Endothelial cell of umbilical vein (primary cell): ENCODE measurements around the gene BLNK. TPM values are rescaled to one million over a fixed set of nuclear protein-coding genes. Genes with fewer than 3 reads are reported as not detected.

Experiments used
- BruUV-seq: library from RNA; stranded (reverse); fragments of 400-500 nt; replicated peaks from 2 replicates; lab custom pipeline; 2021; lab: Mats Ljungman, UMichigan
- CTCF ChIA-PET: fragments of 300-600, 350-600 bp; sonication (Branson Sonifier 250); formaldehyde crosslinking; loops from one replicate; lab custom pipeline; 2021; ENCODE audit warnings: antibody characterized with exemption, inconsistent platforms; lab: Charles Lee
- POLR2A ChIA-PET: fragments of 300-600, 350-600 bp; sonication (Branson Sonifier 250); formaldehyde crosslinking; loops from one replicate; lab custom pipeline; 2021; ENCODE audit warnings: antibody characterized with exemption, inconsistent platforms; lab: Charles Lee
- DNase-seq: peaks from one replicate; pipeline ENCODE4 v3.0.0-alpha.2; 2011; ENCODE audit warnings: low read depth, low spot score
- FAIRE-seq: peaks from 2 replicates; lab custom pipeline; 2011; peaks lifted over from hg19 to GRCh38; lab: Jason Lieb, UNC
- H2AFZ ChIP-seq: 2 replicates; pipeline ENCODE4 v1.6.0; 2012; ENCODE audit warnings: low read depth, low read length, control low read depth, inconsistent platforms
- H3K27ac ChIP-seq: 2 replicates; pipeline ENCODE4 v1.5.1; 2011; ENCODE audit warnings: low read depth, mild to moderate bottlenecking, control low read depth, low read length, moderate library complexity; ENCODE audit not compliant: insufficient read depth
- H3K27me3 ChIP-seq, 2 experiments: 2 replicates each; pipeline versions ENCODE4 v1.6.0 to v1.6.1; 2011; ENCODE audit warnings: low read length in 2 of 2, mixed read lengths in 1 of 2; ENCODE audit not compliant: control insufficient read depth in 2 of 2, insufficient read depth in 2 of 2
- H3K36me3 ChIP-seq, 2 experiments: 2 replicates in 1 of 2; 3 replicates in 1 of 2; pipeline ENCODE4 v1.5.1; 2011; ENCODE audit warnings: low read length in 2 of 2, mild to moderate bottlenecking in 1 of 2, moderate library complexity in 1 of 2; ENCODE audit not compliant: control insufficient read depth in 2 of 2, insufficient read depth in 2 of 2; ENCODE audit errors: extremely low read depth in 1 of 2
- H3K4me1 ChIP-seq: 3 replicates; pipeline ENCODE4 v1.5.1; 2011; ENCODE audit warnings: mild to moderate bottlenecking, low read length; ENCODE audit not compliant: control insufficient read depth, insufficient read depth; ENCODE audit errors: extremely low read depth
- H3K4me2 ChIP-seq: 2 replicates; pipeline ENCODE4 v1.6.1; 2011; ENCODE audit warnings: low read length, control low read depth, mixed read lengths; ENCODE audit not compliant: insufficient read depth
- H3K4me3 ChIP-seq, 3 experiments: fragments of 200-600 bp in 1 of 3; sonication (generic), shearing (Covaris generic) in 1 of 3; replicated peaks in 1 of 3; 2 replicates each; pipeline ENCODE4 v1.5.1; 2011 to 2016; ENCODE audit warnings: control low read depth in 3 of 3, low read length in 3 of 3, mild to moderate bottlenecking in 2 of 3, inconsistent platforms in 1 of 3, low read depth in 1 of 3, moderate library complexity in 1 of 3; ENCODE audit not compliant: insufficient read depth in 1 of 3
- H3K79me2 ChIP-seq: 2 replicates; pipeline ENCODE4 v1.6.0; 2012; ENCODE audit warnings: low read length, inconsistent platforms; ENCODE audit not compliant: control insufficient read depth, insufficient read depth
- H3K9ac ChIP-seq: replicated peaks from 2 replicates; pipeline ENCODE3; 2011; ENCODE audit warnings: low read length, control low read depth; ENCODE audit not compliant: insufficient read depth; ENCODE audit errors: extremely low read depth
- H3K9me1 ChIP-seq: replicated peaks from 3 replicates; pipeline ENCODE4 v1.6.0; 2011; ENCODE audit warnings: mild to moderate bottlenecking, low read length; ENCODE audit not compliant: control insufficient read depth, insufficient read depth; ENCODE audit errors: extremely low read depth
- H3K9me3 ChIP-seq: replicated peaks from 2 replicates; pipeline ENCODE4 v1.5.1; 2012; ENCODE audit warnings: low read length, inconsistent platforms; ENCODE audit not compliant: control insufficient read depth, insufficient read depth
- H4K20me1 ChIP-seq: replicated peaks from 2 replicates; pipeline ENCODE3; 2011; ENCODE audit warnings: mild to moderate bottlenecking, low read length; ENCODE audit not compliant: control insufficient read depth, insufficient read depth; ENCODE audit errors: extremely low read depth
- EZH2 ChIP-seq: IDR thresholded peaks from 2 replicates; pipeline ENCODE4 v1.6.1; 2012; ENCODE audit warnings: borderline replicate concordance, low read depth, mild to moderate bottlenecking, moderate library complexity, low read length, inconsistent platforms; ENCODE audit not compliant: severe bottlenecking
- FOS ChIP-seq: IDR thresholded peaks from 2 replicates; pipeline ENCODE4 v1.6.1; 2011; ENCODE audit warnings: mild to moderate bottlenecking, low read length, moderate library complexity, borderline replicate concordance; ENCODE audit not compliant: insufficient read depth
- GATA2 ChIP-seq: IDR thresholded peaks from 2 replicates; pipeline ENCODE4 v1.7.0; 2011; ENCODE audit warnings: low read depth, mild to moderate bottlenecking, moderate library complexity, mixed read lengths, low read length; ENCODE audit not compliant: insufficient read length, insufficient read depth
- JUN ChIP-seq: IDR thresholded peaks from 2 replicates; pipeline ENCODE4 v1.6.1; 2011; ENCODE audit warnings: borderline replicate concordance, low read depth; ENCODE audit not compliant: insufficient read length, insufficient read depth
- MYC ChIP-seq: IDR thresholded peaks from one replicate; pipeline ENCODE4 v1.6.1; 2011; ENCODE audit warnings: mild to moderate bottlenecking, low read depth, low read length
- POLR2A ChIP-seq: IDR thresholded peaks from 2 replicates; pipeline ENCODE4 v1.6.1; 2012; ENCODE audit warnings: low read depth, mild to moderate bottlenecking, control low read depth, low read length
- POLR2AphosphoS5 ChIP-seq: IDR thresholded peaks from 2 replicates; pipeline ENCODE4 v1.6.1; 2012; ENCODE audit warnings: low read depth, mild to moderate bottlenecking, control low read depth, low read length, moderate library complexity; ENCODE audit not compliant: insufficient read depth
- dilution Hi-C: fragments of 300-500 bp; cut with MboI; formaldehyde crosslinking; loops from one replicate; pipeline ENCODE4 v1.15.0; 2019; ENCODE audit warnings: low sequenced_read_pairs; ENCODE audit not compliant: extremely low pct_ligation_motif_present
- intact Hi-C: fragments of 100-400 bp; cut with micrococcal nuclease; formaldehyde crosslinking; loops from one replicate; pipeline ENCODE4 v1.10.0; 2022
- polyA plus RNA-seq, 4 experiments: library from polyadenylated mRNA; depleted of rRNA in 3 of 4; stranded (reverse) in 3 of 4; unstranded in 1 of 4; fragments of >200 nt; gene quantifications; 2 replicates each; pipeline versions ENCODE4 v1.2.1 to v1.2.3, GENCODE V29; 2011 to 2012; ENCODE audit warnings: missing spikeins in 1 of 4
- total RNA-seq: library from RNA; stranded (reverse); gene quantifications from 2 replicates; pipeline ENCODE4 v1.2.3, GENCODE V29; 2021
- TF ChIP-seq, protein P1 (sequence below): IDR thresholded peaks from 2 replicates; pipeline ENCODE4 v1.6.1; 2011; ENCODE audit not compliant: insufficient read depth, insufficient read length
- TF ChIP-seq, protein P2 (sequence below), 2 donors: IDR thresholded peaks; 1 replicate in 1 of 2; 2 replicates in 1 of 2; pipeline ENCODE4 v1.5.1; 2011; ENCODE audit warnings: low read length in 2 of 2, mild to moderate bottlenecking in 2 of 2, moderate library complexity in 2 of 2, control low read depth in 1 of 2, inconsistent platforms in 1 of 2, low read depth in 1 of 2; ENCODE audit not compliant: insufficient read depth in 1 of 2; ENCODE audit errors: extremely low read depth in 1 of 2

The BLNK gene
- total and polyA plus RNA-seq, 2 donors (not counting 3 experiments of a cell fraction or from before 2014, with no cell fraction given): not detected

DNA sequence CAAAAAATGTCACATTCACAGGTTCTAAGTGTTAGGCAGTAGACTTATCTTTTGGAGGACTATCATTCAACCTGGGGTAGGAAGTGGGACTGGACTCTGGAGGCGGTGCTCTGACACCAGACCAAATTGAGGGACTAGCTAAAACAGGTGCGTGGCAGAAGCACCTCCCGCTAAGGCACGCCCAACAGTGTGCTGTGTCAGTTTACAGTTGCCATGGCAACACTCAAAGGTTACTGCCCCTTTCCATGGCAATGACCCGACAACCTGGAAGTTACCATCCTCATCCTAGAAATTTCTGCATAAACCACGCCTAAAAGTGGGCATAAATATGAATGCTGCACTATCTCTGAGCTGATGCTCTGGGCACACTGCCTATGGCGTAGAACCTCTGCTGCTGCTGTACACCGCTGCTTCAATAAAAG is 14.0 kb upstream of the BLNK start:
- Histone ChIP-seq H3K36me3 (no peaks in the 10 kb centered on the region), H3K9ac (no peak overlapping the region), H3K27ac (no peak overlapping the region), H3K9me3 (no peaks in the 10 kb centered on the region), H3K4me1 (no peaks in the 10 kb centered on the region), H3K27me3 (peaks cover 0 to 4% of the 10 kb centered on the region in 2 experiments), H3K9me1 (no peaks in the 10 kb centered on the region), H4K20me1 (no peaks in the 10 kb centered on the region), H3K4me3 (no peak overlapping the region), H3K79me2 (no peaks in the 10 kb centered on the region), H2AFZ (no peak overlapping the region), H3K4me2 (no peak overlapping the region)
- intact Hi-C loops (no loop called here), dilution Hi-C loops (no loop called here)
- DNase-seq (no peak), FAIRE-seq (no peak)
- no peak for TF ChIP-seq MYC
- TF ChIP-seq JUN: no peak
- no peak for TF ChIP-seq POLR2AphosphoS5
- no peak for TF ChIP-seq FOS
- TF ChIP-seq, protein P1, sequence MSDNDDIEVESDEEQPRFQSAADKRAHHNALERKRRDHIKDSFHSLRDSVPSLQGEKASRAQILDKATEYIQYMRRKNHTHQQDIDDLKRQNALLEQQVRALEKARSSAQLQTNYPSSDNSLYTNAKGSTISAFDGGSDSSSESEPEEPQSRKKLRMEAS: no peak
- TF ChIP-seq POLR2A: no peak
- TF ChIP-seq, protein P2, sequence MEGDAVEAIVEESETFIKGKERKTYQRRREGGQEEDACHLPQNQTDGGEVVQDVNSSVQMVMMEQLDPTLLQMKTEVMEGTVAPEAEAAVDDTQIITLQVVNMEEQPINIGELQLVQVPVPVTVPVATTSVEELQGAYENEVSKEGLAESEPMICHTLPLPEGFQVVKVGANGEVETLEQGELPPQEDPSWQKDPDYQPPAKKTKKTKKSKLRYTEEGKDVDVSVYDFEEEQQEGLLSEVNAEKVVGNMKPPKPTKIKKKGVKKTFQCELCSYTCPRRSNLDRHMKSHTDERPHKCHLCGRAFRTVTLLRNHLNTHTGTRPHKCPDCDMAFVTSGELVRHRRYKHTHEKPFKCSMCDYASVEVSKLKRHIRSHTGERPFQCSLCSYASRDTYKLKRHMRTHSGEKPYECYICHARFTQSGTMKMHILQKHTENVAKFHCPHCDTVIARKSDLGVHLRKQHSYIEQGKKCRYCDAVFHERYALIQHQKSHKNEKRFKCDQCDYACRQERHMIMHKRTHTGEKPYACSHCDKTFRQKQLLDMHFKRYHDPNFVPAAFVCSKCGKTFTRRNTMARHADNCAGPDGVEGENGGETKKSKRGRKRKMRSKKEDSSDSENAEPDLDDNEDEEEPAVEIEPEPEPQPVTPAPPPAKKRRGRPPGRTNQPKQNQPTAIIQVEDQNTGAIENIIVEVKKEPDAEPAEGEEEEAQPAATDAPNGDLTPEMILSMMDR (IDR thresholded peaks at IDR 0.05; ENCODE audit: extremely low read depth in 1 of 2, insufficient read depth in 1 of 2, low read depth in 1 of 2, low read length in 2 of 2): no peak
- no peak for TF ChIP-seq EZH2
- TF ChIP-seq GATA2: no peak
- BruUV-seq: no TSS peak
- CTCF ChIA-PET: interaction anchor here (0.7 to 3.3 kb wide), 4 partner anchors 49 to 268 kb away, joined by 3 to 13 read pairs (median 4); no protein-coding TSS in a partner anchor
- POLR2A ChIA-PET: no interaction called here
